Mesodermal cell (in vitro differentiated cells): ENCODE data around the gene PPP2R2B.

Experiments used
- H3K27ac ChIP-seq: 2 replicates; pipeline ENCODE4 v1.7.0; 2013; ENCODE audit warnings: mild to moderate bottlenecking, low read depth, low read length, moderate library complexity; ENCODE audit not compliant: severe bottlenecking
- H3K36me3 ChIP-seq: 2 replicates; pipeline ENCODE4 v1.7.1; 2013; ENCODE audit warnings: mild to moderate bottlenecking, low read length, moderate library complexity; ENCODE audit not compliant: control insufficient read depth, insufficient read depth
- H3K4me1 ChIP-seq: one replicate; pipeline ENCODE4 v1.7.1; 2013; ENCODE audit warnings: mild to moderate bottlenecking, low read length; ENCODE audit not compliant: insufficient read depth, control insufficient read depth, poor library complexity, severe bottlenecking
- H3K4me3 ChIP-seq: 2 replicates; pipeline ENCODE4 v1.7.0; 2013; ENCODE audit warnings: low read length, control low read depth, mild to moderate bottlenecking; ENCODE audit not compliant: insufficient read depth, poor library complexity, severe bottlenecking; ENCODE audit errors: extremely low read depth
- H3K9me3 ChIP-seq: 2 replicates; pipeline ENCODE4 v1.7.1; 2013; ENCODE audit warnings: mild to moderate bottlenecking, low read length, moderate library complexity; ENCODE audit not compliant: control insufficient read depth
- WGBS, 2 experiments: methylation state at CpG; one replicate each; pipeline ENCODE4 v1.1.5; 2013; ENCODE audit warnings: missing lambda C conversion rate in 2 of 2; ENCODE audit not compliant: insufficient coverage in 2 of 2; 5-methylcytosine and 5-hydroxymethylcytosine counted together

Gene PPP2R2B

DNA sequence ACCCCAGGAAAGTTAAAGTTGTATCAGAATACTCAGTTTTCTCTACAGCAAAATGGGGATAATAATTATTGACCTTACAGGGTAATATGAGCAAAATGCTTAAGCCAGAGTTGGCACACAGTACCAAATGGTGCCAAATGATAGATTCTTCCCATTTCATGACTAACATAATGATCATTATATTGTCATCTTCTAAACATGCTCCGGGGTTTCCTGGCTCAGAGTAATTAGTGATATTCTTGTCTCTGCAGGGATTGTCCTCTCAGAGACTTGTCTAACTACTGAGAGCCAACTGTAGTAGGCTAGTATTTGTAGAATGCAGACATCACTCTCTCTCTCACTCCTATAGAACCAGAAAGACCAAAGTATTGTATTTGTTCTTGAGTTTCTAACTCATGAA is 25.2 kb upstream of the PPP2R2B start:
- WGBS, 2 experiments: no CpG with 5 or more reads among the region's 1 CpG
- Histone ChIP-seq H3K36me3 (no peaks in the 10 kb centered on the region), H3K4me1 (no peaks in the 10 kb centered on the region), H3K9me3 (no peaks in the 10 kb centered on the region), H3K4me3 (no peak overlapping the region), H3K27ac (no peak overlapping the region)

DNA sequence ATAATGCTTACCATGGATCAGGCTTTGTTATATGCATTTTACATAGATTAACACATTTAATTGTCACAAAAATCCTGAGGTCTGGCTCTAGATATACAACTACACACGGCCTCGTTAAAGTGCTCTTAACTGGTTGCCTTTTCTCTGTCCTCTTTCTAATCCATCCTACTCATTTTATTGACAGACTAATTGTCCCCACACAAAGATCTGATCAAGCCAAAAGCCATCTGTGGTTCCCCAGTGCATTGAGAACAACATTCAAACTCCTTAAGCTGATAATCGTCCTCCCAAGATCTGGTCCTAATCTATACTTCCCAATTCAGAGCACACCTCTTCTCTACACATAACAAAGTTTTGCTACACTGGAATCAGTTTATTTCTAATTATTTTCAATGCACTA is 23.9 kb upstream of the PPP2R2B start:
- no peak overlapping the region for H3K4me3 ChIP-seq
- H3K36me3 ChIP-seq: no peaks in the 10 kb centered on the region
- H3K9me3 ChIP-seq: no peaks in the 10 kb centered on the region
- WGBS, 2 experiments: 83 to 97% methylated on average over 3 of the region's 3 CpGs
- H3K27ac ChIP-seq: no peak overlapping the region
- H3K4me1 ChIP-seq: no peaks in the 10 kb centered on the region

DNA sequence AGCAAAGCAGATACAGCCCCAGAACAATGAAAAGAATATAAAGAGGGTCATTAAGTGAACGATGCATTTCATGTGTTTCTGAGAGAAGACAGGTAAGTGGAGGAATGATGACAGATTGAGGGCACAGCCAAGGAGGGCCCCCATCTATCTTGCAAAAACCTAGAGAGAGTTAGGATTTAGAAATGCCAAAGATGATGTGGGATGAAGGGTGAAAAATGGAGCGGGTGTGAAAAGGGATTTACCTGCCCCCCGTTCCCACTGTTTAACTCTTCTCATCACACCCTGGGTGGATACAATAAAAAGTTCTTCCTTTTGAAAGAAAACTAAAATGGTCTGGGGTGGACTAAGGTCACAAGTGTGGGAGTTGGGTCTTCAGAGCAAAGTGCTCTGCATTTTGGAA is 18.5 kb upstream of the PPP2R2B start:
- no peak overlapping the region for H3K27ac ChIP-seq
- H3K36me3 ChIP-seq: no peaks in the 10 kb centered on the region
- H3K4me3 ChIP-seq: no peak overlapping the region
- no peaks in the 10 kb centered on the region for H3K4me1 ChIP-seq
- no peaks in the 10 kb centered on the region for H3K9me3 ChIP-seq
- 88 to 91% methylated on average over 1 of the region's 3 CpGs for WGBS, 2 experiments

DNA sequence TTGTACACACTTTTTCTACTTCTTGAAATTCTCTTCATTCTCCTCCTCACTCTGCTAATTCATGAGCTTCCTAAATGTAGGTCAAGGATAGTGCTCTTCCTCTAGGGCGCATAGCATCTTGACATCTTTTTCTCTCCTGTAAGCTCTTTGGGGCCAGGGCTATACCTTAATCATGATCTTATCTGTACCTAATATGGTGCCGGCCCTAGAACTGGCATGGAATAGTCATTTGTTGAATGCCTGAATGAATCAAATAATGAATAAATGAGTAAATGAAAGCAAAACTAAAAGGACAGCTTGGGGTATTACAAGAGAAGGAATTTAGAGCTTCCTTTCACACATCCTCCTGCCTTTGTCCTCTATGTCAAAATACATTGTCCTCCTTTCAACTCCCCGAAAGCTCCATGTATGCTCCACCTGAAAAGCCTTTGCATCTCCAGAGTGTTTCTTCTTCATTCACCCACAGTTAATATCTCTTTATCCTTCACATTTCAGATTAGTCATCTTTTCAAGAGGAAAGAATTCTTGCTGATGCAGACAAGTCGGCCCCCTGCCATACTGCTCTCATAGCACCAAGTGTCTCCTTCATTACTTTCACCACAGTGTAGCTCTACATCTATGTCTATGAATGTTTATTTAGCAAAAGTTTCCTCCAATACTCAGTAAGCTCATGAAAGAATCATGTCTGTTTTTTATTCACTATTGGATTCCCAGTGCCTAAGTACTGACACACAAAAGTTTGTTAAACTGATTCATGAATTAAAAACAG is 16.4 kb upstream of the PPP2R2B start:
- H3K9me3 ChIP-seq: no peaks in the 10 kb centered on the region
- H3K27ac ChIP-seq: no peak overlapping the region
- no peaks in the 10 kb centered on the region for H3K36me3 ChIP-seq
- H3K4me3 ChIP-seq: no peak overlapping the region
- 89 to 100% methylated on average over 1 to 3 of the region's 4 CpGs for WGBS, 2 experiments
- H3K4me1 ChIP-seq: no peaks in the 10 kb centered on the region

DNA sequence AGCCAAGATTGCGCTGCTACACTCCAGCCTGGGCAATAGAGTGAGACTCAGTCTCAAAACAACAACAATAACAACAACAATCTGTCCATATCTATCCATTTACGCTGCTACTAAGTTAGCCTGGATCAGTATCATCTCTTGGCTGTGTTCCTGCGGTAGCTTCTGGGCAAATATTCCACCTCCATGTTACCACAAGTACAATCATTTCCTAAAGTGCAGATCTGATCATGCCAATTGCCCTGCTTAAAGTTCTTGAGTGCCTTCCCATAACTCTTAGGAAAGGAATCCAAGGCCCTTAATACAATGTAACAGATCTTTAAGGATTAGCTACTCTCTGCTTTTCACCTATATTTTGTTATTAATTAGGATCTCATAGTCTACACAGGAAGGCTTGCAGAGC is 15.4 kb upstream of the PPP2R2B start:
- WGBS, 2 experiments: 83 to 96% methylated on average over 2 to 3 of the region's 3 CpGs
- H3K36me3 ChIP-seq: no peaks in the 10 kb centered on the region
- H3K27ac ChIP-seq: no peak overlapping the region
- no peak overlapping the region for H3K4me3 ChIP-seq
- no peaks in the 10 kb centered on the region for H3K4me1 ChIP-seq
- no peaks in the 10 kb centered on the region for H3K9me3 ChIP-seq

DNA sequence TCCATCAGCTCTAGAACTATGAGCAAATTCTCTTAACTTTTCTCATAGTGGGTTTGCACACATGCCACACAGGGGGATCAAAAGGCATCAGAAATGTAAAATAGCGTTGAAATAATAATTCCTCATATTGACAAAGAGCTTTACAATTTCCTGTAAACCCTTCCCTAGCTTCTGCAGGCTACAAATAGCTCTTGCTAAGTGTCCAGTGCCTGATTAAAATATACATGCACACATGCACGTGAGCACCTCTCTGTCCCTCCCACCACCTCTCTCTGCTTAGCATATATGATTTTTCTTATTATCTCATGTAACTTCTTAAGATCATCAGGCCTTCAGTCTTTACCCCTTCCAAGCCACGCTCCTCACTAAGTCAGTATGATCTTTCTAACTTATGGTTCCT is 13.7 kb upstream of the PPP2R2B start:
- no peaks in the 10 kb centered on the region for H3K4me1 ChIP-seq
- H3K9me3 ChIP-seq: no peaks in the 10 kb centered on the region
- 89 to 90% methylated on average over 2 to 3 of the region's 3 CpGs for WGBS, 2 experiments
- no peaks in the 10 kb centered on the region for H3K36me3 ChIP-seq
- no peak overlapping the region for H3K27ac ChIP-seq
- H3K4me3 ChIP-seq: no peak overlapping the region

DNA sequence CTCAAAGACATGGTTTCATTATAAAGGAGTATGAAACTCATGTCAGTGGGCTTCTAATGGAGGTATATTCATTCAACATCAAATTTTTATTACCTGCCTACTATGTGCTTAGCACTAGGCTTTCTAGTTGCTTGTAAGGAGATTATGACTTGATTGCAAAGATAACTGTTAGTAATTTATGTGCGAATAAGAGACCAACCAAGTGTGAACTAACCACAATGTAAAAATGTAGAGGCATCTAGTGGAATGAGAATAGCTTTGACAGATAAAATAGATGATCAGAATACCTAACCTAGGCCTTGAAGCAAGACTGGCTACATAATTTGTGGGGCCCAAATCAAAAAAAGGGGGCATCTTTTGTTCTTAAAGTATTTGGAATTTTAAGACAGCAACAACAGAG is 13.0 kb upstream of the PPP2R2B start:
- WGBS, 2 experiments: 100% methylated on average over 1 of the region's 1 CpG
- Histone ChIP-seq H3K4me1 (no peaks in the 10 kb centered on the region), H3K36me3 (no peaks in the 10 kb centered on the region), H3K27ac (no peak overlapping the region), H3K9me3 (no peaks in the 10 kb centered on the region), H3K4me3 (no peak overlapping the region)

DNA sequence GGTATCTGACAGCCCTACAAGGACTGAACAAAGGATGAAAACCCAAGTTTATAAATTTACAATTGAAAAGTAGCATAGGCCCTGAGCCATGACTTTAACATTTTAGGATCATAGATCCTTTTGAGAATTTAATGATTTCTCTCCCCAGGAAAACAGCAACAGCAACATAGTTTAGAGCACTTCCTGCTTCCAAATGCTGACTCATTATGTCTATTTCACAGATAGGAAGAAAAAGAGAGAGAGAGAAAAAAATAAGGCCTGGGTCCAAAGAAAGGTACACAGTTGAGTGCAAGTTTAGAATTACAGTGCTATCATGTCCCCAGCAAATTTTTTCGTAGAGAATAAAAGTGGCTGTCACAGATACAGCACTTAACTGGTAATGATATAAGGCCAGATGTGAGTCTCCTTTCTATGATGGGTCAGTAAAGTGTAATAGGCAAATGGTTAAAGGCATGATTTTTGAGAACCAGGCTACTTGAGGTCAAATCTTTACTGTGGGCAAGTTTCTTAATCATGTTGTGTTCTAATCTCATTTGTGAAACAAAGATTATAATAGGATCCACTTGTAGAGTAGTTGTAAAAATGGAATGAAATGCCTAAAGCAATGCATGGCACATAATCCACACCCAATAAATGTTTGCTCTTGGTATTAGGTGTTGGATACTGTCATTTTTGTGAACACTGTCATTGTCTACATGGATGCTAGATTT is 12.3 kb upstream of the PPP2R2B start:
- no peaks in the 10 kb centered on the region for H3K4me1 ChIP-seq
- WGBS, 2 experiments: 56 to 88% methylated on average over 1 of the region's 1 CpG
- H3K9me3 ChIP-seq: no peaks in the 10 kb centered on the region
- no peaks in the 10 kb centered on the region for H3K36me3 ChIP-seq
- no peak overlapping the region for H3K27ac ChIP-seq
- H3K4me3 ChIP-seq: no peak overlapping the region

DNA sequence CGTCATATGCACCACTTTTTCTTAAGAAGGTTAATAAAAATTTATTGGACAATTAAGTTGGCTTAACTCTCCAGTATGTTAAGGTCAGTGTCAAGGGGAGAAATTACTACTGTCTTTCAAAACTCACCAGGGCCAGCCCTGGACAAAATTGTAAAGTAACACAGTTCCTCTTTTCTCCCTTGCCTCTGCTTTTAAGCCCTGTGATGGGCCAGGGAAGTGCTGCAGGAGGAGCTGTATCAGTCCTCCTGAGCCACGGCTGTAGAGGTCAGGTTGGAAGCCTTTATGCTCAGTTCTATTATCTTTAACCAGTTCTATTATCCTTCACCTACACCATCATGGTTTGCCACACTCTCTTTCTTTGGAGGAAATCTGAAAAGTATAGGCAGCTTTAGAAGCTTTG is 11.5 kb upstream of the PPP2R2B start:
- no peaks in the 10 kb centered on the region for H3K4me1 ChIP-seq
- no peaks in the 10 kb centered on the region for H3K9me3 ChIP-seq
- no peak overlapping the region for H3K4me3 ChIP-seq
- WGBS, 2 experiments: 67% methylated on average over 1 of the region's 2 CpGs; no CpG with 5 or more reads in 1 of the 2 experiments
- no peaks in the 10 kb centered on the region for H3K36me3 ChIP-seq
- H3K27ac ChIP-seq: no peak overlapping the region

DNA sequence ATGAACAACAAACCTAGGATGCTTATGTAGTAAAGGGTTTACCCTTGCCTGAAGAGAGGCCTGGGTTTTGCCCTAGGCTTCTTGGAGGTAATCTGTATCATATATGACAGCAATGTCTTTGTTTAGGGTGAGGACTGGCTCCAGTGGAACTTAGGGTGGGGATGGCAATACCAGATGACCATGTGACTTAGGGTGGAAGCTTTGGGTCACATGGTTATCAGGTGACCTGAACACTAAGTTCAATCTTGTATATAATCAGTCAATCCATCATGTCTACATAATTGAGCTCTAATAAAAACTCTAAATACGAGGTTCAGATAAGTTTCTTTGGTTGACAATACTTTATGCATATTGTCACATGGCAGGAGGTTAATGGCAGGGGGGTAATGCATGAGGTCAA is 10.6 kb upstream of the PPP2R2B start:
- no peaks in the 10 kb centered on the region for H3K9me3 ChIP-seq
- H3K4me3 ChIP-seq: no peak overlapping the region
- no CpG with 5 or more reads among the region's 1 CpG for WGBS, 2 experiments
- H3K27ac ChIP-seq: no peak overlapping the region
- H3K4me1 ChIP-seq: no peaks in the 10 kb centered on the region
- no peaks in the 10 kb centered on the region for H3K36me3 ChIP-seq

DNA sequence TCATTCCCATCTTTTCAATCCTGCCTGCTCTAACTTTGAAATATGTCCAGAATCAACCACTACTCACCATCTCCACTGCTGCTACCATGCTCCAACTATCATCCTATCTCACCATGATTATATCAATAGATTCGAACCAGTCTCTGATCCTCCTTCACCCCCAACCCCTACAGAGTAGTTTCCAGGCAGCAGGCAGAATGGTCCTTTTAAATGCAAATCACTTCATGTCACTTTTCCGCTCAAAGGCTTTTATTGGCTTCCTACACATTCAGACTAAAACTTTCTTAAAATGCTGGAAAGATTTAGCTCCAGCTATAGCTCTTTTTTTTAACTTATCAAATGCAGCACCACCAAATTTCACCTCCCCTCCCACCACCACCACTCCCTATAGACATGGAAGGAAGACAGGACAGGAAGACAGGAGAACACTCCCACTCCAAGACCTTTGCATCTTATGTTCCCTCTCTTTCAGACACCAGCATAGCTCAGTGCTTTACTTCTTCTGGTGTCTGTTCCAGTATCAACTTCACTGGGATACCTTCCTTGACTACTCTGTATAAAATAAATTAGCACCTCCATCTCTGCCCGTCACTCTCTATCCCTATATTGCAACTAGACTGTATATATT is 9.9 kb upstream of the PPP2R2B start:
- no peak overlapping the region for H3K27ac ChIP-seq
- WGBS, 2 experiments: 20 to 32% methylated on average over 2 of the region's 3 CpGs
- no peaks in the 10 kb centered on the region for H3K4me1 ChIP-seq

More for the DNA sequence above, 9.9 kb upstream of the PPP2R2B start:
- H3K9me3 ChIP-seq: no peaks in the 10 kb centered on the region
- H3K4me3 ChIP-seq: no peak overlapping the region
- no peaks in the 10 kb centered on the region for H3K36me3 ChIP-seq
